Activated naive CD8-positive, alpha-beta T cell treated with anti-CD3 and anti-CD28 coated beads, Interleukin-2, amount 10 ng/mL, durations not matched to agents 7 days and 5 days (primary cell): Measurements from ENCODE around the gene SIDT2. TPM values are rescaled to one million over a fixed set of nuclear protein-coding genes. Genes with fewer than 3 reads are reported as not detected.
"Not testable (repeated sequence)": the region's sequence is repeated elsewhere in the genome, so short reads cannot be mapped to it uniquely, and the experiment has no call there.

ENCODE experiments used
- ATAC-seq: fragments of 150-1000 bp; cut with Tn5 transposase; one replicate; pipeline ENCODE4 v1.10.0; 2021; ENCODE audit warnings: low read depth, moderate library complexity
- POLR2A ChIA-PET: fragments of 350-600 bp; sonication (Branson Sonifier 250); formaldehyde crosslinking; loops from one replicate; lab custom pipeline; 2021; ENCODE audit warnings: antibody characterized with exemption; lab: Charles Lee
- DNase-seq: peaks from one replicate; pipeline ENCODE4 v3.0.0; 2021
- H3K27ac Mint-ChIP-seq: one replicate; pipeline ENCODE4 v1.8.0; 2022; ENCODE audit warnings: mild to moderate bottlenecking, mixed read lengths
- H3K27me3 Mint-ChIP-seq: one replicate; pipeline ENCODE4 v1.8.0; 2022; ENCODE audit warnings: mild to moderate bottlenecking, moderate library complexity, mixed read lengths
- H3K36me3 Mint-ChIP-seq: one replicate; pipeline ENCODE4 v1.8.0; 2021; ENCODE audit warnings: mild to moderate bottlenecking, mixed read lengths
- H3K4me1 Mint-ChIP-seq: one replicate; pipeline ENCODE4 v1.8.0; 2021; ENCODE audit warnings: mixed read lengths
- H3K4me3 Mint-ChIP-seq: one replicate; pipeline ENCODE4 v1.8.0; 2022; ENCODE audit warnings: mild to moderate bottlenecking, moderate library complexity, mixed read lengths
- H3K9me3 Mint-ChIP-seq: one replicate; pipeline ENCODE4 v1.8.0; 2021; ENCODE audit warnings: mixed read lengths
- total RNA-seq, 2 experiments: library from RNA; stranded (reverse); gene quantifications; one replicate each; pipeline ENCODE4 v1.2.3, GENCODE V29; 2021

SIDT2 gene
- total RNA-seq, 2 experiments from 2014 or later: 34.9 to 35.0 TPM

DNA sequence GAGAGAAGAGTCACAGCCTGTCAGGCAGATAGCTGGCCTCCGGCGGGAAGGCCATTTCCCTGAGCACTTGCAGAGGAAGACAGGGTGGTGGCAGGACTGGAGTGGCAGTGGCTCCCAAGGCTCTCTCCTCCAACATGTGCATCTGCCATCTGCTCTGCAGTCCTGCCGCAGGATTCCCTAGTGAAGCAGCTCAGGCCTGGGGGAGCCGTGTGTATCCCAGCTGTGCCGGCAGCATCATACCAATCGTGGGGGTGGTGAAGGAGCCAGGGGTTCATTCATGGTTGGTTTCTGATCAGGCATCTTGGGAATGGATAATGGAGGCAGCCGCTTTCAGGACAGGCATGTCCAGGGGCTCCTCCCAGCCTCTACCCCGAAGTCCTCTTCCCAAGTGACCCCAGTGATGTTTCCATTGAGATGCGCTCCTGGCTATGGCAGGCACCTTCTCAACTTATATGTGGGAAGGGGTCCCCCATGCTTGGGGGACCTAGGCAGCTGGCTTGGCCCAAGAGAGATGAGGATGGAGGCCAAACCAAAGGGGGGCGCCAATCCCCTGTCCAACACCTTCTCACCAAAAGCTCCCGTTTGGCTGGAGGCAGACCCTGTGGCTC is 26.8 kb downstream of the SIDT2 start:
- no peaks in the 10 kb centered on the region for H3K9me3 Mint-ChIP-seq
- ATAC-seq: no peak
- H3K27ac Mint-ChIP-seq: no peak overlapping the region
- H3K36me3 Mint-ChIP-seq: peaks cover 12% of the 10 kb centered on the region
- no peak for DNase-seq
- H3K27me3 Mint-ChIP-seq: no peaks in the 10 kb centered on the region
- H3K4me1 Mint-ChIP-seq: peaks cover 2% of the 10 kb centered on the region
- POLR2A ChIA-PET: no interaction called here
- no peak overlapping the region for H3K4me3 Mint-ChIP-seq

GRCh38 chr11:117206111-117206510 is 27.6 kb downstream of the SIDT2 start:
- H3K9me3 Mint-ChIP-seq, POLR2A ChIA-PET, H3K27me3 Mint-ChIP-seq, H3K27ac Mint-ChIP-seq, H3K4me3 Mint-ChIP-seq, H3K4me1 Mint-ChIP-seq, DNase-seq, ATAC-seq: not testable (repeated sequence)
- H3K36me3 Mint-ChIP-seq: peaks cover 15% of the 10 kb centered on the region

DNA sequence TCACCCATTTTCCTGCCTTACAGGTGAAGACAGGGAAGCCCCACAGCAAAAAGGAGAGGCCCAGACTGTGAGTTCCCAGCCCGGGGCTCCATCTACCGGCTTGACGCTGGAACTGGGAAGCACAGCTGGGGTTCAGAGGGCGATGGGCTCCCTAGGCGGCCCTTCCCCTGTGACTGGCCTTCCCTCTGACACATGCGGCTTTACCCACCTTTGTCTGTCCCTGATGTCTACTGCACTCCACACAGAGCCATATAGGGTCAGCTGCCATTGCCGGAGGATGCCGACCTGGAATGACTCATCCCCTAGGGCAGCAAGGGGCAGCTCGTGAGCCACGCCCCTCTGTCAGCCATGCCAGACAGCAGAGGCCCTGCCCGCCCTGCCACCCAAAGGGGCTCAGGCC is 28.3 kb downstream of the SIDT2 start:
- DNase-seq, H3K27me3 Mint-ChIP-seq, H3K27ac Mint-ChIP-seq, H3K4me3 Mint-ChIP-seq, POLR2A ChIA-PET, ATAC-seq, H3K9me3 Mint-ChIP-seq, H3K4me1 Mint-ChIP-seq: not testable (repeated sequence)
- H3K36me3 Mint-ChIP-seq: peaks cover 15% of the 10 kb centered on the region

GRCh38 chr11:117207481-117207880 is 28.9 kb downstream of the SIDT2 start:
- POLR2A ChIA-PET, ATAC-seq, H3K4me1 Mint-ChIP-seq, H3K27me3 Mint-ChIP-seq, H3K4me3 Mint-ChIP-seq, H3K27ac Mint-ChIP-seq, H3K9me3 Mint-ChIP-seq, DNase-seq: not testable (repeated sequence)
- H3K36me3 Mint-ChIP-seq: peaks cover 15% of the 10 kb centered on the region

GRCh38 chr11:117208710-117209109 is 30.2 kb downstream of the SIDT2 start:
- H3K4me3 Mint-ChIP-seq, H3K9me3 Mint-ChIP-seq, H3K4me1 Mint-ChIP-seq, ATAC-seq, DNase-seq, H3K27ac Mint-ChIP-seq, H3K27me3 Mint-ChIP-seq, POLR2A ChIA-PET: not testable (repeated sequence)
- H3K36me3 Mint-ChIP-seq: peaks cover 18% of the 10 kb centered on the region

DNA sequence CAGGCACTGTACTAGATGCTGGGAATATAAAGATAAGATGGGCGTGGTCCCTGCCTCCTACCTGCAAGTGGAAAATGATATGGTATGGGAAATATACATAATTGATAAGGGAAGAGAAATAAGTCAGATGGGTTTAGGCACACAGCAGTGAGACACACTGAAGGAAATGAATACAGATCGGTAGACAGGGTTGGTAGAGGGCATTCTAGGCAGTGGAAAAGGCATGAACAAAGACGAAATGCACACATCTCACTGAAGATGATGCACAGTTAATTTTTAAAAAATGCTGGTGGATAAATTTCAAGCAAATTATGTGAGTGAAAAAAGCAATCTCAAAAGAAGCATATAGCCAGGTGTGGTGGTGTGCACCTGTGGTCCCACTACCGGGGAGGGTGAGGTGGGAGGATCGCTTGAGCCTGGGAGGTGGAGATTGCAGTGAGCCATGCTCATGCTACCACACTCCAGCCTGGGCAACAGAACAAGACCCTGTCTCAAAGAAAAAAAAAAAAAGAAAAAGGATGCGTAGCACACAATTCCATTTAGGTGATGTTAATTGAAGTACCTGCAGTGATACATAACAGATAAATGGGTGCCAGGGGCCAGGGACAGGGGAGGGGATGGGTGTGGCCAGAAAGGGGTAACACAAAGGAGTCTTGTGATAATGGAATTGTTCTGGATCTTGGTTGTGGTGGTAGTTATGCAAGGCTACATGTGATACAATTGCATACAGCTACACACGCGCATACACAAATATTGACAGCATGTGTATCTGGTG is 31.0 kb downstream of the SIDT2 start:
- not testable (repeated sequence) for H3K27me3 Mint-ChIP-seq
- peaks cover 22% of the 10 kb centered on the region for H3K36me3 Mint-ChIP-seq

DNA sequence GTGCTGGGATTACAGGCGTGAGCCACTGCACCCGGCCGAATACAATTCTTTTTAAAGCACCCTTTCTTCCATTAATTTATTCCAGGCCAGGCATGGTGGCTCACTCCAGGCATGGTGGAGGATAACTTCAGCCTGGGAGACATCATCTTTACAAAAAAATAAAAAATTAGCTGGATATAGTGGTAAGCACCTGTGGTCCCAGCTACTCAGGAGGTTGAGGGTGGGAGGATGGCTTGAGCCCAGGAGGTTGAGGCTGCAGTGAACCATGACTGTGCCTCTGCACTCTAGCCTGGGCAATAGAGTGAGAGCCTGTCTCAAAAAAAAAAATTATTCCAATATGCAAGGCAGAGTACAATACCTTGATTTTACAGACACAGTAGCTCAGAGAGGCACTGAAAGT is 32.1 kb downstream of the SIDT2 start:
- no peak overlapping the region for H3K27ac Mint-ChIP-seq
- H3K4me1 Mint-ChIP-seq: peaks cover 4% of the 10 kb centered on the region
- H3K4me3 Mint-ChIP-seq: no peak overlapping the region
- POLR2A ChIA-PET: interaction anchor here (0.6 to 1.5 kb wide), 2 partner anchors 8 to 466 kb away, joined by 3 to 5 read pairs; no protein-coding TSS in a partner anchor
- DNase-seq: no peak
- no peak for ATAC-seq
- H3K27me3 Mint-ChIP-seq: no peaks in the 10 kb centered on the region
- peaks cover 18% of the 10 kb centered on the region for H3K36me3 Mint-ChIP-seq
- H3K9me3 Mint-ChIP-seq: no peaks in the 10 kb centered on the region

More for the DNA sequence above, 31.0 kb downstream of the SIDT2 start:
- not testable (repeated sequence) for H3K9me3 Mint-ChIP-seq, H3K4me3 Mint-ChIP-seq, H3K4me1 Mint-ChIP-seq, ATAC-seq, DNase-seq, H3K27ac Mint-ChIP-seq
- POLR2A ChIA-PET: interaction anchor here (0.8 kb wide), 1 partner anchor 75 kb away, joined by 4 read pairs; no protein-coding TSS in a partner anchor

GRCh38 chr11:117212697-117213355 is 34.3 kb downstream of the SIDT2 start:
- no peaks in the 10 kb centered on the region for H3K9me3 Mint-ChIP-seq
- DNase-seq (no peak), ATAC-seq (no peak)
- peaks cover 4% of the 10 kb centered on the region for H3K4me1 Mint-ChIP-seq
- POLR2A ChIA-PET: no interaction called here
- no peak overlapping the region for H3K27ac Mint-ChIP-seq
- H3K27me3 Mint-ChIP-seq: no peaks in the 10 kb centered on the region
- H3K36me3 Mint-ChIP-seq: peaks cover 24% of the 10 kb centered on the region
- no peak overlapping the region for H3K4me3 Mint-ChIP-seq

DNA sequence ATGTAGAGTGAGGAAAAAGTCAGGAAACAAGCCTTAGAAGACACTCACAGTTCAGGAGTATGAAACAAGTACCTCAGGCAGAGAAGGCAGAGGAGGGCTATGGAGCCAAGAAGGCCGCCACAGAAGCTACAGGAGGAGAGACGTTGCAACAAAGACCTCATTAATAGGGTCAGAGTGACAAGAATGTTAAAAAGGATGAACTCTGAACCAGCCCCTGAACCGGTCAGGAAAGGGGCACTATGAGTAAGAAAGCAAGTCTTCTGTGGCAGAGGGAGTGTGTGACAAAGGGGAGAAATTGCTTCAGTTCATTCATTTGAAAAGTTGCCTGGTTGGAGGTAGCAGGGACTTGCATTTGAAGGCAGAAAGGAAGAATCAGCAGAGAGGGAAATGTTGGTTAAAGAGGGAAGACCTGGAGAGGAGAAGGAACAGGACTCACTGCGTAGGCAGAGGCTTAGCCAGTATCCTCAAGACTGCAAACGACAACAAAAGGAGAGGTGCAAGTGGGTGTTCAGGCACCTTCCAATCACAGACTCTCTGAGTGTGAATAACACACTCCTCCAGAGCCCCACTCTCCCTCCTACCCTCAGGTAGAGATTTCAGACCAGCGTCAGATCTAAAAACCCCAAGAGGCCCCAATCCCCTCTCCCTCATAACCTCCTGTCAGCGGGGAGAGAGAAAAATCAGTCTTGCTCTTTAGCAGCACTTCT is 36.0 kb downstream of the SIDT2 start:
- ATAC-seq (no peak), DNase-seq (no peak)
- Mint-ChIP-seq H3K27me3 (no peaks in the 10 kb centered on the region), H3K4me3 (no peak overlapping the region), H3K36me3 (peaks cover 29% of the 10 kb centered on the region), H3K27ac (no peak overlapping the region), H3K9me3 (no peaks in the 10 kb centered on the region), H3K4me1 (peaks cover 3% of the 10 kb centered on the region)
- POLR2A ChIA-PET: no interaction called here

GRCh38 chr11:117217141-117218084 is 38.9 kb downstream of the SIDT2 start:
- Mint-ChIP-seq H3K4me3 (no peak overlapping the region), H3K9me3 (no peaks in the 10 kb centered on the region), H3K4me1 (peaks cover 3% of the 10 kb centered on the region), H3K27me3 (no peaks in the 10 kb centered on the region), H3K36me3 (peaks cover 30% of the 10 kb centered on the region), H3K27ac (no peak overlapping the region)
- ATAC-seq (no peak), DNase-seq (no peak)
- POLR2A ChIA-PET: no interaction called here

DNA sequence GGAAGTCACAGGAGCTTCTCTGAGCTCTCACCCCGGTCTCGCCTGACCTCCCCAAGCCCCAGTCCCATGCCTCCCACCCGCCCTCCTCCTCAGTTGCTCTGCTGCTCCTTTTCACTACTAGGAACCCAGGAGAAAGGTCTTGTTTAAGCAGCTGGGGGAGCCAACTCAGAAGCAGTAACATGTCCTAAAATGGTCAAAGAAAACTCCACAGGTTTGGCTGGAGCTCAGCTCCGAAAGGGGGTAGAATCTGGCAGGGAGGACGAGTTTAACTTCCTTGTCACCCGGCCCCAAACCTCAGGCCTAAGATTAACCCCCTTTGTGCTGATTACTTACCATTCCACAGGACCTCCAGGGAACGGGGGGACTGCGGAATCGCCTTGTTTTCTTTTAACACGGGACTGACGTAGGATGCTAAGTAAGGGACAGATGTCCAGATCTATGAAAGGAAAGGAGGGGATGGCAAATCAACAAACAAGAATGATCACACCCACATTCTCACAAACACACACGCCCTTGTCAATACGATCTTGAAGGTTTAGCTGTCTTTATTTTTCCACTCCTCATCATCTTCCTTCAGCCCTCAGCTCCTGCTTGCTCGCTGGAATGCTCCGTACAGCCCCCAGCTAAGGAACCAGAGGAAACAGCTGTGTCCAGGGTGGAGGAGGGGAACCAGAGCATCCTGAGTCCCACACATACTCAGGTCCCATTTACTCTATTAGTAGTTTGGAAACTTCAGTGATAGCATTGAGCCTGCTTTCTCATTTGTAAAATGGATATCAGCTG is 39.8 kb downstream of the SIDT2 start:
- Mint-ChIP-seq H3K27ac (no peak overlapping the region), H3K4me3 (no peak overlapping the region), H3K9me3 (no peaks in the 10 kb centered on the region), H3K36me3 (peaks cover 25% of the 10 kb centered on the region), H3K27me3 (no peaks in the 10 kb centered on the region), H3K4me1 (peaks cover 3% of the 10 kb centered on the region)
- POLR2A ChIA-PET: no interaction called here
- DNase-seq: no peak
- no peak for ATAC-seq

GRCh38 chr11:117219001-117219400 is 40.5 kb downstream of the SIDT2 start:
- H3K36me3 Mint-ChIP-seq: peaks cover 24% of the 10 kb centered on the region
- H3K4me1 Mint-ChIP-seq: peaks cover 3% of the 10 kb centered on the region
- POLR2A ChIA-PET: no interaction called here
- no peaks in the 10 kb centered on the region for H3K9me3 Mint-ChIP-seq
- no peak overlapping the region for H3K4me3 Mint-ChIP-seq
- H3K27me3 Mint-ChIP-seq: no peaks in the 10 kb centered on the region
- no peak for ATAC-seq
- H3K27ac Mint-ChIP-seq: no peak overlapping the region
- DNase-seq: no peak
